Prostate gland (tissue), 2 donors: ENCODE data around the gene LPAR1.

Experiments
- POLR2A ChIP-seq: fragments of 450-650 bp; IDR thresholded peaks from one replicate; pipeline ENCODE4 v1.6.1; 2016; ENCODE audit warnings: antibody characterized with exemption, mild to moderate bottlenecking
- POLR2AphosphoS5 ChIP-seq: sonication (generic); formaldehyde crosslinking; IDR thresholded peaks from one replicate; pipeline ENCODE4 v1.6.1; 2017; ENCODE audit warnings: antibody characterized with exemption
- TF ChIP-seq, protein P1 (sequence below), 4 experiments: fragments of 200-600 bp in 2 of 4; fragments of 450-650 bp in 2 of 4; sonication (generic) in 2 of 4; IDR thresholded peaks; 1 replicate in 3 of 4; 2 replicates in 1 of 4; pipeline ENCODE4 v1.5.1; 2016 to 2019; ENCODE audit warnings: antibody characterized with exemption in 4 of 4, mild to moderate bottlenecking in 2 of 4, moderate library complexity in 2 of 4

DNA sequence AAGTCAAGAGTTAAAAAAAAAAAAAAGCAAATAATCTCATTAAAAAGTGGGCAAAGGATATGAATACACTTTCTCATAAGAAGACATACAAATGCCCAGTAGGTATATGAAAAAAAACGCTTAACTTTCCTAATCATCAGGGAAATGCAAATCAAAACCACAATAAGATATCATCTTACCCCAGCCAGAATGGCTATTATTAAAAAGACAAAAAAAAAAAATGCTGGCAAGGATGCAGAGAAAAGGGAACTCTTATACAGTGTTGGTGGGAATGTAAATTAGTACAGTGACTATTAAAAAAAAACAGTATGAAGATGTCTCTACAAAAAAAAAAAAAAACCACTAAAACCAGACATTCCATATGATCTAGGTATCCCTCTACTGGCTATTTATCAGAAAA, 79.4 kb downstream of the LPAR1 start:
- TF ChIP-seq POLR2AphosphoS5 (no peak), POLR2A (no peak)
- TF ChIP-seq, protein P1, sequence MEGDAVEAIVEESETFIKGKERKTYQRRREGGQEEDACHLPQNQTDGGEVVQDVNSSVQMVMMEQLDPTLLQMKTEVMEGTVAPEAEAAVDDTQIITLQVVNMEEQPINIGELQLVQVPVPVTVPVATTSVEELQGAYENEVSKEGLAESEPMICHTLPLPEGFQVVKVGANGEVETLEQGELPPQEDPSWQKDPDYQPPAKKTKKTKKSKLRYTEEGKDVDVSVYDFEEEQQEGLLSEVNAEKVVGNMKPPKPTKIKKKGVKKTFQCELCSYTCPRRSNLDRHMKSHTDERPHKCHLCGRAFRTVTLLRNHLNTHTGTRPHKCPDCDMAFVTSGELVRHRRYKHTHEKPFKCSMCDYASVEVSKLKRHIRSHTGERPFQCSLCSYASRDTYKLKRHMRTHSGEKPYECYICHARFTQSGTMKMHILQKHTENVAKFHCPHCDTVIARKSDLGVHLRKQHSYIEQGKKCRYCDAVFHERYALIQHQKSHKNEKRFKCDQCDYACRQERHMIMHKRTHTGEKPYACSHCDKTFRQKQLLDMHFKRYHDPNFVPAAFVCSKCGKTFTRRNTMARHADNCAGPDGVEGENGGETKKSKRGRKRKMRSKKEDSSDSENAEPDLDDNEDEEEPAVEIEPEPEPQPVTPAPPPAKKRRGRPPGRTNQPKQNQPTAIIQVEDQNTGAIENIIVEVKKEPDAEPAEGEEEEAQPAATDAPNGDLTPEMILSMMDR (IDR thresholded peaks at IDR 0.05), result no peak
